ENCODE data around the gene NRCAM.

NRCAM gene

GRCh38 chr7:108236681-108237415 lies 219.4 kb downstream of the NRCAM start:
- DNase-seq (ENCODE audit: low read depth) = no peak
- no peak overlapping the region for H3K4me3 ChIP-seq (ENCODE audit: low read length)
- no peak for TF ChIP-seq CTCF (conservative IDR thresholded peaks at IDR 0.05; ENCODE audit: low read length)

GRCh38 chr7:108235451-108236061 lies 220.7 kb downstream of the NRCAM start:
- no peak for TF ChIP-seq CTCF (conservative IDR thresholded peaks at IDR 0.05; ENCODE audit: low read length)

GRCh38 chr7:108234971-108235450 lies 221.2 kb downstream of the NRCAM start:
- TF ChIP-seq CTCF (conservative IDR thresholded peaks at IDR 0.05; ENCODE audit: low read length) = no peak
- no peak overlapping the region for H3K4me3 ChIP-seq (ENCODE audit: low read length)
- DNase-seq (ENCODE audit: low read depth) = peak; percentile 64

More at GRCh38 chr7:108235451-108236061, 220.7 kb downstream of the NRCAM start:
- peak; percentile 64 for DNase-seq (ENCODE audit: low read depth)
- H3K4me3 ChIP-seq (ENCODE audit: low read length) = no peak overlapping the region

- peak; percentile 39 for DNase-seq (ENCODE audit: low read depth)
- TF ChIP-seq CTCF (conservative IDR thresholded peaks at IDR 0.05; ENCODE audit: low read length) = no peak
- no peak overlapping the region for H3K4me3 ChIP-seq (ENCODE audit: low read length)
Measured at GRCh38 chr7:108234281-108234680, 222.0 kb downstream of the NRCAM start.

GRCh38 chr7:108232076-108232475 lies 224.2 kb downstream of the NRCAM start:
- no peak overlapping the region for H3K4me3 ChIP-seq (ENCODE audit: low read length)
- TF ChIP-seq CTCF (conservative IDR thresholded peaks at IDR 0.05; ENCODE audit: low read length) = no peak
- no peak for DNase-seq (ENCODE audit: low read depth)

- DNase-seq (ENCODE audit: low read depth) = peak; percentile 11
- TF ChIP-seq CTCF (conservative IDR thresholded peaks at IDR 0.05; ENCODE audit: low read length) = no peak
- no peak overlapping the region for H3K4me3 ChIP-seq (ENCODE audit: low read length)
Measured at GRCh38 chr7:108231221-108231620, 225.0 kb downstream of the NRCAM start.

GRCh38 chr7:108227366-108227765 lies 228.9 kb downstream of the NRCAM start:
- no peak for TF ChIP-seq CTCF (conservative IDR thresholded peaks at IDR 0.05; ENCODE audit: low read length)
- DNase-seq (ENCODE audit: low read depth) = peak; percentile 25
- H3K4me3 ChIP-seq (ENCODE audit: low read length) = no peak overlapping the region
